ENCODE data around the gene PLXNA4.

PLXNA4 gene

GRCh38 chr7:132418840-132419239 is 157.4 kb downstream of the PLXNA4 start:
- no peak for DNase-seq (ENCODE audit: low read depth, low spot score)

- DNase-seq (ENCODE audit: low read depth, low spot score): no peak
Observed at GRCh38 chr7:132417103-132417906, 159.0 kb downstream of the PLXNA4 start.

- no peak for DNase-seq (ENCODE audit: low read depth, low spot score)
Observed at GRCh38 chr7:132416395-132416794, 159.9 kb downstream of the PLXNA4 start.

- no peak for DNase-seq (ENCODE audit: low read depth, low spot score)
Observed at GRCh38 chr7:132415259-132415658, 161.0 kb downstream of the PLXNA4 start.

GRCh38 chr7:132414857-132415256 is 161.4 kb downstream of the PLXNA4 start:
- no peak for DNase-seq (ENCODE audit: low read depth, low spot score)

GRCh38 chr7:132412435-132412834 is 163.8 kb downstream of the PLXNA4 start:
- no peak for DNase-seq (ENCODE audit: low read depth, low spot score)

- no peak for DNase-seq (ENCODE audit: low read depth, low spot score)
Observed at GRCh38 chr7:132410861-132411541, 165.3 kb downstream of the PLXNA4 start.

GRCh38 chr7:132410385-132410784 is 165.9 kb downstream of the PLXNA4 start:
- no peak for DNase-seq (ENCODE audit: low read depth, low spot score)

GRCh38 chr7:132407764-132408163 is 168.5 kb downstream of the PLXNA4 start:
- DNase-seq (ENCODE audit: low read depth, low spot score): no peak

GRCh38 chr7:132406039-132406438 is 170.2 kb downstream of the PLXNA4 start:
- no peak for DNase-seq (ENCODE audit: low read depth, low spot score)

- DNase-seq (ENCODE audit: low read depth, low spot score): no peak
Observed at GRCh38 chr7:132404261-132404660, 172.0 kb downstream of the PLXNA4 start.

- DNase-seq (ENCODE audit: low read depth, low spot score): no peak
Observed at GRCh38 chr7:132403465-132404110, 172.7 kb downstream of the PLXNA4 start.

- no peak for DNase-seq (ENCODE audit: low read depth, low spot score)
Observed at GRCh38 chr7:132402751-132403245, 173.5 kb downstream of the PLXNA4 start.

GRCh38 chr7:132402096-132402495 is 174.2 kb downstream of the PLXNA4 start:
- DNase-seq (ENCODE audit: low read depth, low spot score): no peak

GRCh38 chr7:132400561-132401142 is 175.6 kb downstream of the PLXNA4 start:
- no peak for DNase-seq (ENCODE audit: low read depth, low spot score)

GRCh38 chr7:132399367-132399766 is 176.9 kb downstream of the PLXNA4 start:
- DNase-seq (ENCODE audit: low read depth, low spot score): no peak

- DNase-seq (ENCODE audit: low read depth, low spot score): no peak
Observed at GRCh38 chr7:132398253-132398925, 177.9 kb downstream of the PLXNA4 start.

- DNase-seq (ENCODE audit: low read depth, low spot score): no peak
Observed at GRCh38 chr7:132397070-132397469, 179.2 kb downstream of the PLXNA4 start.

- no peak for DNase-seq (ENCODE audit: low read depth, low spot score)
Observed at GRCh38 chr7:132395361-132395760, 180.9 kb downstream of the PLXNA4 start.

- no peak for DNase-seq (ENCODE audit: low read depth, low spot score)
Observed at GRCh38 chr7:132394283-132395198, 181.7 kb downstream of the PLXNA4 start.

Data from iPS DF 19.7 (cell line).